HG03565 (cell line): Measurements from ENCODE around the gene ATP5PO.

Experiments used
- ATAC-seq: cut with Tn5 transposase; IDR thresholded peaks from one replicate; pipeline ENCODE4 v1.9.1; 2021; ENCODE audit warnings: mild to moderate bottlenecking, moderate library complexity; ENCODE audit not compliant: unreplicated experiment

Gene ATP5PO

DNA sequence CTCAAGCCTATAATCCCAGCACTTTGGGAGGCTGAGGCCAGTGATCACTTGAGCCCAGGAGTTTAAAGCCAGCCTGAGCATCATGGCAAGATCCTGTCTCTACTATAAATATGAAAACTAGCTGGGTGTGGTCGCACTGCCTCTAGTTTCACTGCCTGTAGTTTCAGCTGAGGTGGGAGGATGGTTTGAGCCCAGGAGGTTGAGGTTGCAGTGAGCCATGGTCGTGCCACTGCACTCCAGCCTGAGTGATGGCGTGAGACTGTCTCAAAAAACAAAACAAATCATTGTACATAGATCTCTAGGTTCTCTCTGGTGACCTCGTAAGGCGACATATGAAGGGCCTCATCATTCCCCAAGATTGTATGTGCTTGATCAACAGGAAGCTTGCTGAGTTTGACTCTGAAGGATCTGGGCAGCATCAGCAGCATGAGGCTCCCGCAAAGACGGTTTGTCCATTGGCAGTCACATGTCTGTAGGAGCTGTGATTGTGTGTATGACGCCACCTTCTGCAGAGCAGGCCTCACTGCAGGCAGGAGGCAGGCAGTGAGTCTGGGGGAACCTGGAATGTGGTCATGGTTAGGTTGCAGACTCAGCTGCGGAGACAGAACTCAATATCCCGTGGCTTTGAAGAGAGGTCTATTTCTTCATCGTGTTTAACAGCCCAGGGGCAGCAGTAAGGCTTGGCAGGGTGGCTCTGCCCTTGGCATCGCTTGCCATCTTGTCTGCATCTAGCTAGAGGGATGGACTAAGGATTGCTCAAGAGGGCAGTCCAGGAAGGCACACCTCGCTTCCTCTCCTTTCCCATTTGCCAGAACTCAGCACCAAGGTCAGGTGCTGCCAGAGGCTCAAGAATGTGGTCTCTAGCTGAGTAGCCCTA lies 14.0 kb downstream of the ATP5PO start:
- no peak for ATAC-seq

DNA sequence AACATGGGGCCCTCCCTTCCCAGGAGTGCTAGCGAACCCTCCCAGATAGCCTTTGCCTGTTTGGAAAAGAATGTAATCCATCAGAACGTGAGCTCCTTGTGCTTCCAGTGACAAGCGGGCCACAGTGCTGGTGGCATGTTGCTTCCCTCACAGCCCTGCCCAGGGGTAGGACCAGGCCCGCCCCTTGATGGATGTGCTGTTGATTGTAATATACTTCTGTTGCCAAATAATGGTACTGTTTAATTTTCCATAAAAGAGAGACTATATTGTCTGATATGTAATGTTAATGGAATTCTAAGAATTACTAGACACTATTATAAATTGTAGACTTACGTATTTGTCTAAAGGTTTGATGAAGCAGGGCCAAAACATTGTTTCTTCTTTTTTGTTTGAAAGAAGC lies 16.4 kb downstream of the ATP5PO start:
- no peak for ATAC-seq

DNA sequence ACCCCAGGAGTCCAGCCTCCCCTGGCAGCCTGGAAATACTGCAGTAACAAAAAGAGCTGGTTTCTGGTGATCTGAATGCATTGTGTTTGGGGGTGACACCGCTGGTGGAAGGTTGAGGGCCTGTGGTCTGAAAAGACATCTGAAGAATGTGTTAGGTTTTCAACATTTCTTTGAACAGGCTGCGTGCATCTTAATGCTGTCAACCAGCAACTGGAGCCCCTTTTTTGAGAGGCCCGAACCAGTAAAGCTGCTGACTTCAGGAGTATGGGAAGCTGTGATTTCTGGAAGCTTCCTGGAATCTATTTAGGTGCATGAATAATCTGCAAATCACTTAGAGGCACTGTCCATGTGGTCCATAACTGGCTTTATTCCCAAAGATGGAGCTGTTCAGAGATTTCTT lies 17.0 kb downstream of the ATP5PO start:
- no peak for ATAC-seq

DNA sequence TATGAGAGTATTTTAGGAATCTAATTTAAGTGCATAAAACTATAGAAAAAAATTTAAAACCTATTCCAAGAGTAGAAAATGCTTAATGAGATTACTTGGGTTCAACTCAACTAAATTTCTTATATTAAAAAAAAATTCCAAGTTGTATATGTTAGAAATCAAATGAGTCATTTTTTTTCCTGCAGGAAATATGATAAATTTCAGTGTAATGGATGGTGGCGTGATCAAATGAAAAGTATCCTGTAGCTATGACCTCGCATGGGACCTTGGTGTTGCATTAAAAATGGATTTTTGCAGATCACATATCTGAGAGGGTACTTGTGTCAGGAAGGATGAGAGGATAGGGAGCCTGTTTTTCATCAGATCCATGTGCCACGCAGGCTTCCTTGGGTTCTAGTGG lies 17.9 kb downstream of the ATP5PO start:
- ATAC-seq, result no peak

DNA sequence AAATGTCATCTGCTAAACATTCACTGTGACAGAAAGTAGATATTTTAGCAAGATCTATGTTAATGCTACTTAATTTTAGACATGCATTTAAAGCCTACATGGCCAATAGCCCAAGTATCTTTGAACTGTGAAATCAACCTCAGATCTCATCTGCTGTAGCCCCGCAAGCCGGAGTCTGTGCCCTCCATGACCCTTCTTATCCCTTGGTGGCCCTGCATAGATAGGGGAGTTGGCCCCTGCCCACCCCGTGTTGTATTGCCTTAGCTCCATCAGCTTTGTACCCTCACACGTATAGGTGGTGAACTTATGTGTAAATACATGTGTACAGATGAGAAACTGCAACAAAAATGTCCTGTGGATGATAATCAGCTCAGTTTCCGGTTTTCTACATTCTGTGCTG lies 18.5 kb downstream of the ATP5PO start:
- no peak for ATAC-seq

DNA sequence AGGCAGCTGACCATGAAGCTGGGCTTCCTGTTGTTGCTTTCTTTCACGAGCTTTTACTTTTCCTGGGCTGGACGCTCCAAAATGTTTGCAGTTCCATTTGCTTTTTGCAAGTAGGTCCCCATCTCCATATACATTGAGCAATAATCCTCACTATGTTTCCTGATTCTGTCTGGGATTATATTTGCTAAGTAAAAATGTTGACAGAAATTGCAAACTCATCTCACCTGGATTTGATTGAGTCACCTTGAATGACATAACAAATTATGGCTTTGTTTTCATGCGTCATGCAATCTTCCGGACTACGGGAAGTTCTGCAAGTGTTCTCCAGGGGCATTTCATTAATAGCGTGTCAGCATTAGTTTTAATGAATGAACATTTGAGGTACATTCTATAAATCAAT lies 18.9 kb downstream of the ATP5PO start:
- ATAC-seq, result no peak

DNA sequence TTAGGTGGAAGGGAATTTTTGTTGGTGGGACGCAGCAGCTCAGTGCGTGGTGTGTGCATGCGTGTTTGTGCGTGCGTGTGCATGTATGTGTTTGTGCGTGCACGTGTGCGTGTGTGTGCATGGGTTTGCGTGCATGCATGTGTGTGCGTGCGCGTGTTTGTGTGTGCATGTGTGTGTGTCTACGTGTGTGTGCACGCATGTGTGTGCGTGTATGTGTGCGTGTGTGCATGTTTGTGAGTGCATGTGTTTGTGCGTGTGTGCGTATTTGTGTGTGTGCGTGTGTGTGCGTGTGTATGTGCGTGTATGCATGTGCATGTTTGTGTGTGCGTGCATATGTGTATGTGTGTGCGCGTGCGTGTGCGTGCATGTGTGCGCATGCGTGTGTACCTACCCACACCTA lies 20.2 kb downstream of the ATP5PO start:
- ATAC-seq, result no peak

DNA sequence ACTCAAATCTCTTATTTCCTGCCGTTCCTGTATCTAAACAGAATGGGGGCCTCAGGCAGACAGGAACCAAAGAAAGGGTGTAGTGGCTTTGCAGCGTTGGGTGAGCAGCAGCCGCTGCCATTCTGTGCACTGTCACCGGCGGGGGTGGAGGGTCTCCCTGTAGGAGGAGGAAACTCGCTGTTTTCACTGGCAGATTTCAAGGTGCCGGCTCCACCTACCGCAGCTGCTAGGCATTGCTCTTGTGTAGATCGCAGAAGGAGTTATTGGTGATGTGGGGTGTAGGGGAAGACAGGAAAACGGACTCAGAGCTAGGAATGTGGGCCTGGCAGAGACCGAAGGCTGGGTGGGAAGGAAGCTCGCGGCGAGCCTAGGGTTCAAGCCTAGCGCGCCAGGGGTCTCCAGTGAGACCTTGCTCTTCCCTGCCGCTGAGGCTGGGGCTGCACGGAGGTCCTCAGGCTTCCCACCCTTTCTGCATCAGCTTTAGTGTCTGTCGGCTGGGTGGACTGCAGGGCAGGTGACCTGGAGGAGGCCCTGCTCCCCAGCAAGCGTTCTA lies 20.8 kb downstream of the ATP5PO start:
- no peak for ATAC-seq

DNA sequence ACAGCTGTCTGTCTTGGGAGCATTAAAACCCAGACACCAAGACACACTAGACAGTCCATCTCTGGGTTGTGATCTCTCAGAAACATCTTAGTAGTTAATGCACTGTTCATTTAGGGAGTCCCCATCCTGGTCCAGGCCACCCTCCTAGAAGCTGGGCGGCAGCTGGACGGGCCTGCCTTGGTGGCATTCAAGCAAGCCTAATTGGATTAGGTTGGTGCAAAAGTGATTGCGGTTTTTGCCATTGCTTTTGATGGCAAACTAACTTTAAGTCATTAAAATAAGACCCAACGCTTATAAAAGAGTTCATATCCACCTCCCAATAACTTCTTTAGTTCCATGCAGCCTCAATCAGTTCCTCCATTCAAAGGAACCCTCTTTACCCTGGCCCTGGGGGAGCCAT lies 21.7 kb downstream of the ATP5PO start:
- no peak for ATAC-seq

DNA sequence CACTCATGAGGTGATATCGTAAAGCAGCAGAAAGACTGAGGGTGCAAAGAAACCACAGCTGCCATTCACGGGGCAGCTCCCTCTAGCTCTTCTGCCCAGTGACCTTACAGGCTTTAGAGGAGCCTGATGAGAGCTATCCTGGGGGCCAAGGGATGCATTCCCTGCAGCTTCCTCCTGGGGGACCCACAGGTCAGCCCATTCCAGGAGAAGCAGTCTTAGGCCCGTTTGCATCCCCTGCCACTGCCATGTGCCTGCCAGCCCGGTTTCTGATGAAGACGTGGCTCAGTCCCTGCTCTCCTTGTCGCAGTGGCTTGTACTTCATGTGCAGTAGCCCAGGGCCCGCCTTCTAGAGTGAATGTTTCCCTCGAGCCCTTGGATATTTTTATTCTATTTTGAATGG lies 22.8 kb downstream of the ATP5PO start:
- no peak for ATAC-seq

DNA sequence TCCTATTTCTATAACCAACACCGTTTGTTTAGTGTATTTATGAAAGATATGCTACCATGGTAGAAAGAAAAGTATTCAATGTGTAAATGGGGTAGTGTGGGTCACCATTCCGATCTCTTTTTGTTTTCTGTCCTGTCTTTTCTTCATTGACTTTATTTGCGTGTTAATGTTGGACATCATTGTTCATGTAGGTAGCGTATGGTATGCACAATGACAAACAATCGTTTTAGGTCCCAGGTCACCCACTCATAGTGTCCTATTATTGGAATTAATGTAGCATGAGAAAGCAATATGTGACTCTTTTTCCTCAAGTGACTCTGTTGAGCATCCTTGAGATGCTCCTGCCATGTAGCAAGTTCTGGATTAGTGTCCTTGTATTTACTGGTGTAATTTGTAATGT lies 25.4 kb downstream of the ATP5PO start:
- no peak for ATAC-seq

DNA sequence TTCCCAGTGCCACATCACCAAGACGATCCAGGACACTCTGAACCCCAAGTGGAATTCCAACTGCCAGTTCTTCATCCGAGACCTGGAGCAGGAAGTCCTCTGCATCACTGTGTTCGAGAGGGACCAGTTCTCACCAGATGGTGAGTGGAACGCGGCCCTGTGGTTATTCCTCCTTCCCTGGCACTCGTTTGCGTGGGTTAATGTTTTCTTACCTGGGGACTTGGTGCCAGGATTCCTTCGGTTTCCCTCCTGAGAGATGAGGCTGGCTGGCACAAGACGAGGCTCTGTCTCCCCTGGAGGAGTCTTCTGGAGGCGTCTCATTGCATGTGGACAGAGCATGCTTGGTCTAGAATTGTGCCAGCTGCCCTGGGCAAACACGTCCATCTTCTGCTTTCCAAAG lies 29.3 kb downstream of the ATP5PO start:
- ATAC-seq, result no peak

DNA sequence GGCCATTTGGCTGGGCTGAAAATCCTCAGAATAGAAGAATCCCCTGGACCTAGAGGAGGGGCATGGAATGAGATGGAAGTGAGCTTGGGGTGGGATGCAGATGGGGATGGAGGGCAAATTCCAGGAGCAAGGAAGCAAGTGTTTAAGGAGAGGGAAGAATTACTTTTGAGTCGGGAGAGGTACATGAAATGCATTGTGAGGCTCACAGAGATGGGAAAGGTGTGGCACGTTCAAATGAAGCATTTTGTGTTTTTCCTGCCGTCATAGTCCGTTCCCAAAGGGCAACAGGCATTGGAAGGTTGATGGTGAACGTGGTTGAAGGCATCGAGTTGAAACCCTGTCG lies 30.5 kb downstream of the ATP5PO start:
- no peak for ATAC-seq

DNA sequence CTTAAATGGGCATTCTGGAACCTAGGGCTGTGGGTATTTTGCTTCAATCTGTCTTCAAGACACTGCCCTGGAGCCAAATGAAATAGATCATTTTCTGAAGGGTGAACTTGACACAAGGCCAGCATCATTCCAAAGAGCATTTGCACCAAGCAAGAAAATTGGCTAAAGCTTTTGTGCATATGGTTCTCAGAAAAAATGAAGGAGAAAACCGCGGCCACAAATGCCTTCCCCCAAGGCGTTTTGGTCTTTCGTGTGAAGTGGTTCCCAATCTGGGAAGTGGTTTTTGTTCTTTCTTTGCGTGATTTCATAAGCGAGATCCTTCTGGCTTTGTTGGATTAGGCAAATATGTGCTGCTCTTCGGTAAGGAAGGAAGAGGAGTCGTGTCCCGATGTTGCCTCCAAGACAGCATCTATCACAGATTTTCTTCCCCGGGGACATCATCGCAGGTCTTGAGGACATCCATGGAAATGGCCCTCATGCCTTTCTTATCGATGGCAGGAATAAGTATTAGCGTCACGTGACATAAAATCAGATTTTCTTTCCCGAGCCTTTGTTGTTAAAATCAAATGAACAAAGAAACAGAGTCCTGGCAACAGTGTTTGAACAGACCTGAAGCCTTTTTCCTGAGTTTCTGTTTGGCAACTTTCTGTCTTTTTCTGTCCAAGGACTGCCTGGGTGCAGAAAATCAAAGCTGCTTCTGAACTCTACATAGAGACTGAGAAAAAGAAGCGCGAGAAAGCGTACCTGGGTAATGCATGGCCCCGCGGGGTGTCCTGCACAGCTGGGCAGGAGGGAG lies 31.0 kb downstream of the ATP5PO start:
- no peak for ATAC-seq

DNA sequence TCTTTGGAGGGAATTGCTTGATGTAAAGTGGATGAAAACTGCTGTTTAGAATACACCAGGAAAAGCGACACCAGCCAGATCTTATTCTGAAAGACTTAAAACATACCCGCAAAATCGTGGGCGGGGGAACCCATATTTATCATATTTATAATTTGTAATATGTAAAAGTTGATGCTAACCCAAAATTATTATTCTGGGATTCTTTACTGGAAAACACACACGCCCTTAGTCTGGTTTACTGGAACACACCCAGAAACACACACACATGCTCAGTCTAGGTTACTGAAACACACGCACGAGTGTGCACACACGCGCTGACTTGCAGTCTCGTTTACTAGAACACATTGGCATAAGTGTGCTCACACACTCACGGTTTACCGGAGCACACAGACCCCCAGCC lies 32.5 kb downstream of the ATP5PO start:
- no peak for ATAC-seq

DNA sequence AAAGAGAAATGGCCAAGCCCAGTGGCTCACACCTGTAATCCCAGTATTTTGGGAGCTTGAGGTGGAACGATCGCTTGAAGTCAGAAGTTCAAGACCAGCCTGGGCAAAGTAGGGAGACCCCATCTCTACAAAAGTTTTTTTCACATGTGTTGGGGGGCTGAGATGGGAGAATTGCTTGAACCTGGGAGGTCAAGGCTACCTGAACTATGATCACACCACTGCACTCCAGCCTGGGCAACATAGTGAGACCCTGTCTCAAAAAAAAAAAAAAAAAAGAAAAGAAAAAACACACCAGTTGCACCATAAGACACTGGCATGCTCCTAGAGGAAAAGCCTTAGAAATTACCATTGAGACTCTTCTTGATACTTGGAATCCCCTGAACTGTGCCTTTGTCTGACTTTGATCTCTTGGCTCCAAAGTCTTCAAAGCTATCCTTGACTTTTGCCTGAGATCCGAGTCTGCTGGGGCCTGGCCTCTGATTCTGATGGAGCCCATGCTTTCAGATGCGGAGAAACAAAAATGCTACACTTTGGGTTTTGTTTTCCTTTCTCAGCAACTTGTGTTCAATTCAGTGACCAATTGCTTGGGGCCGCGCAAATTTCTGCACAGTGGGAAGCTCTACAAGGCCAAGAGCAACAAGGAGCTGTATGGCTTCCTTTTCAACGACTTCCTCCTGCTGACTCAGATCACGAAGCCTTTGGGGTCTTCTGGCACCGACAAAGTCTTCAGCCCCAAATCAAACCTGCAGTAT lies 33.7 kb downstream of the ATP5PO start:
- ATAC-seq, result no peak

DNA sequence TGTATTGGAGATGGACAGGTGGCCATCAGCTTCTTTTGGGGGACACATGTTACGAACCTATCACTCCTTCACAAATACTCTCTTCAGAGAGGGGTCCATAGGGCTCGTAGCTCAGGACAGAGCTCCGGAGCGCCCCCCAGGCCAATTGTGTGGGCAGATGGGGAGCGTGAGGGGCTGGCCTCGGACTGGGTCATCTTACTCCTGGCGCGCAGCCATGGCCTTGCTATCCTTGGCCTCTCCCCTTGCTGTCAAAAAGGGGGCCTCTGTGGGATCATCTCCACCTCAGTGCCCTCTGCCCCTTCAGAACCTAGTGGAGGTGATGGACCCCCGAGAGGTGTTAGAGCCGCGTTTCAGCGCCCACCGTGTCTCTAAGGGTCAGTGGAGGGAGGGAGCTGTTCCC lies 35.0 kb downstream of the ATP5PO start:
- ATAC-seq, result no peak

DNA sequence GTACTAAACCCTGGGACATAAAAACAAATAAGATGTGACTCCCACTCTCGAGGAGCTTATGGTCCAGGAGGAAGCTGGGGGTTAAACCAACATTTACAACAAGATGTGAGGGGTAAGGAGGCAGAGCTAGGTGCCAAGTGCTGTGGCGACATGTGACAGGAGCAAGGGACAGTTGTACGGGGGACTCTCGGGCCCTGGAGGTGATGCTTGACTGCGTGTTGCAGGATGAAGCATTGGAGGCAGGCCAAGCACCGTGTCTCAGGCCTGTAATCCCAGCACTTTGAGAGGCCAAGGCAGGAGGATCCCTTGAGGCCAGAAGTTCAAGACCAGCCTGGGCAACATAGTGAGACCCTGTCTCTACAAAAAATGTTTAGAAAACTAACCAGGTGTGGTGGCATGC lies 36.8 kb downstream of the ATP5PO start:
- ATAC-seq, result no peak

DNA sequence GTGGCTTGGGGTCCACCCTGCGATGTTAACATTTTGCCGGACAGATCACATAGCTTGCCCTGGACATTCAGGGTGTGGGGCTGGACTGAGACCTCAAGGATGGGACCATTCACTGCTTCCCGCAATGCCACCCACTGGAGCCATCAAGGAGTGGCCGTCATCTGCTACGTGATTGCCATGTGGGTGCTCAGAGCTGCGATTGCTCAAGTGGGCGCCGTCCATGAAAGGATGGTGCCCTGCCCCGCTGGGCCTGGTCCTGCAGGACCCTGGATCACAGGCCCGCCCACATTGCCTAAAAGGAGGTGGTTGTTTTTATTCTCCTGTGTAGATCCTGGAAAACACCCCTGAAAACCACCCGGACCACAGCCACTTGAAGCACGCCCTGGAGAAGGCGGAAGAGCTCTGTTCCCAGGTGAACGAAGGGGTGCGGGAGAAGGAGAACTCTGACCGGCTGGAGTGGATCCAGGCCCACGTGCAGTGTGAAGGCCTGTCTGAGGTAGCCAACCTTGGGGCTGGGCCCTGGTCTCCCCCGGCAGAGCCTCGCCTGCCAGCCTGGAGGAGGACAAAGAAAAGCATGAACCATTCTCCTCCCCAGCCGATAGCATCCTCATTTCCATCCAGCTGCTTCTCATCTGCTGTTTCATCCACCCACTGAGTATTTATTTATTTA lies 40.4 kb downstream of the ATP5PO start:
- no peak for ATAC-seq

DNA sequence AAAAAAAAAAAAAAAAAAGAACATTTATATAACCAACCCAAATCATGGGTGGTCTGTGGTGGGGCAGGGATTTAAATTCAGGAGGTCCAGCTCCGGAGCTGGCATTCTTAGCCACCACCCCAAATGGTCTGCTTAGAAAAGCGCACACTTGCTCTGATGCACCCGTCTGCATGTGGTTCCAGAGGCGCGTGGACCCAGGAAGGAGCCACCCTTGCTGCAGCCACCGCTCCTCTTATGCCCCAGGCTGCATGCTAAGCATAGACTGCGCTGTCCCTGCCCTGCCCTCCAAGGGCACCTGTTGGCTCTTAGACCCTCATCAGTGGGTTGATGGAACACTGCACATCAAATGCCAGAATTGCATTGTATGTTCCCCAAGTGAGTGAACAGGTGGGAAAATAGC lies 41.4 kb downstream of the ATP5PO start:
- no peak for ATAC-seq
